T-cell (primary cell): ENCODE results near the gene COQ4. TPM values are rescaled to one million over a fixed set of nuclear protein-coding genes. Genes with fewer than 3 reads are reported as not detected.

Experiments
- ATAC-seq, 4 experiments: fragments of 200-7000 bp in 3 of 4; fragments of 150-1000 bp in 1 of 4; cut with Tn5 transposase; replicated peaks in 1 of 4; 1 replicate in 3 of 4; 2 replicates in 1 of 4; pipeline ENCODE4 v1.10.0; 2021; ENCODE audit warnings: moderate library complexity in 3 of 4, mild to moderate bottlenecking in 2 of 4, moderate number of reproducible peaks in 1 of 4
- CTCF ChIA-PET, 2 donors: fragments of 300-600 bp; sonication (Branson Sonifier 250); formaldehyde crosslinking; loops; one replicate each; lab custom pipeline; 2022; ENCODE audit warnings: antibody characterized with exemption in 2 of 2; lab: Charles Lee
- POLR2A ChIA-PET, 2 donors: fragments of 300-600 bp; sonication (Branson Sonifier 250); formaldehyde crosslinking; loops; one replicate each; lab custom pipeline; 2022; ENCODE audit warnings: antibody characterized with exemption in 2 of 2; lab: Charles Lee
- DNase-seq, 35 experiments: peaks; one replicate each; pipeline versions ENCODE4 v3.0.0 to v3.0.0-alpha.2; 2013 to 2023
- H3K27ac ChIP-seq: one replicate; pipeline ENCODE4 v1.5.1; 2013; ENCODE audit warnings: low read length
- H3K27me3 ChIP-seq, 2 experiments: replicated peaks in 1 of 2; 1 replicate in 1 of 2; 2 replicates in 1 of 2; pipeline versions ENCODE4 v1.6.1 to v1.7.0; 2013; ENCODE audit warnings: low read length in 1 of 2, mixed read lengths in 1 of 2; ENCODE audit not compliant: control insufficient read depth in 2 of 2, insufficient read depth in 2 of 2; ENCODE audit errors: extremely low read depth in 1 of 2
- H3K36me3 ChIP-seq, 2 donors: 1 replicate in 1 of 2; 2 replicates in 1 of 2; pipeline versions ENCODE4 v1.6.1 to v1.7.0; 2013; ENCODE audit warnings: low read length in 1 of 2; ENCODE audit not compliant: control insufficient read depth in 2 of 2, insufficient read depth in 1 of 2; ENCODE audit errors: extremely low read depth in 1 of 2
- H3K4me1 ChIP-seq, 2 experiments: 1 replicate in 1 of 2; 2 replicates in 1 of 2; pipeline versions ENCODE4 v1.6.1 to v1.7.0; 2013; ENCODE audit warnings: low read length in 2 of 2, mixed read lengths in 1 of 2; ENCODE audit not compliant: insufficient read depth in 2 of 2, control insufficient read depth in 1 of 2; ENCODE audit errors: extremely low read depth in 1 of 2
- H3K4me3 ChIP-seq, 2 donors: 1 replicate in 1 of 2; 2 replicates in 1 of 2; pipeline versions ENCODE4 v1.5.1 to v1.7.0; 2013; ENCODE audit warnings: mild to moderate bottlenecking in 2 of 2, low read length in 1 of 2, moderate library complexity in 1 of 2; ENCODE audit not compliant: control insufficient read depth in 1 of 2; ENCODE audit errors: extremely low read depth in 1 of 2
- H3K9me3 ChIP-seq: 2 replicates; pipeline ENCODE4 v1.7.0; 2013
- H3K27ac Mint-ChIP-seq, 2 donors: one replicate each; pipeline ENCODE4 v1.8.0; 2020 to 2021; ENCODE audit warnings: mild to moderate bottlenecking in 2 of 2, mixed read lengths in 2 of 2
- H3K27me3 Mint-ChIP-seq, 2 donors: one replicate each; pipeline ENCODE4 v1.8.0; 2021 to 2022; ENCODE audit warnings: mixed read lengths in 2 of 2
- H3K36me3 Mint-ChIP-seq: one replicate; pipeline ENCODE4 v1.8.0; 2021; ENCODE audit warnings: mixed read lengths
- H3K4me1 Mint-ChIP-seq, 3 donors: one replicate each; pipeline ENCODE4 v1.8.0; 2020 to 2022; ENCODE audit warnings: mixed read lengths in 3 of 3, mild to moderate bottlenecking in 1 of 3
- H3K4me3 Mint-ChIP-seq, 3 donors: one replicate each; pipeline ENCODE4 v1.8.0; 2020 to 2022; ENCODE audit warnings: mild to moderate bottlenecking in 3 of 3, mixed read lengths in 3 of 3, moderate library complexity in 3 of 3
- H3K9me3 Mint-ChIP-seq, 3 donors: one replicate each; pipeline ENCODE4 v1.8.0; 2020 to 2022; ENCODE audit warnings: mixed read lengths in 3 of 3
- WGBS: methylation state at CpG from one replicate; pipeline ENCODE4 v1.1.5; 2013; ENCODE audit warnings: missing lambda C conversion rate; ENCODE audit not compliant: insufficient coverage; 5-methylcytosine and 5-hydroxymethylcytosine counted together
- total RNA-seq, 35 experiments: library from RNA in 6 of 35; stranded (reverse) in 6 of 35; fragments of 120-200 nt in 1 of 35; gene quantifications; one replicate each; pipeline versions ENCODE4 v1.2.1 to v1.2.4 and lab custom pipeline; 2013 to 2026

Gene COQ4
- total RNA-seq, 5 donors from 2014 or later (not counting 1 experiment from before 2014, with no cell fraction given) = 32.2 to 60.0 (median 54.5) TPM

DNA sequence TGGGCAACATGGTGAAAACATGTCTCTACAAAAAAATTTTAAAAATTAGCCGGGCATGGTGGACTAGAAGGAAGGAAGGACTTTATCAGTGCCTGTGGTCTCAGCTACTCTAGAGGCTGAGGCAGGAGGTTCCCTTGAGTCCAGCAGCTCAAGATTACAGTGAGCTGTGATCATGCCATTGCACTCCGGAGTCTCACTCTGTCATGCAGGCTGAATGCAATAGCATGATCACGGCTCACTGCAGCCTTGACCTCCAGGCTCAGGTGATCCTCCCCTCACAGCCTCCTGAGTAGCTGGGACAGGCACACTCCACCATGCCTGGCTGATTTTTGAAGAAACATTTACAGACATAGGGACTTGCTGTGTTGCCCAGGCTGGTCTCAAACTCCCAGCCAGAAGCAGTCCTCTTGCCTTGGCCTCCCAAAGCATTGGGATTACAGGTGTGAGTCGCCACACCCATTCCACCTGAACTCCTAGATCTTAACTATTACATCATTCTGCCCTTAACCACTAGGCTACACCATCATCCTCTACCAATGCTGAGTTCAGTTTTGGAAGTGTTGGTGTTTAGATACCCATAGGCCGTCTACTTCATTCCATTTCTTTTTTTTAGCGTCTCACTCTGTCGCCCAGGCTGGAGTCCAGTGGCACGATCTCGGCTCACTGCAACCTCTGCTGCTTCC is 46.5 kb downstream of the COQ4 start:
- Histone ChIP-seq H3K9me3 (no peaks in the 10 kb centered on the region), H3K4me1 (peaks cover 6 to 34% of the 10 kb centered on the region in 2 experiments), H3K27ac (no peak overlapping the region), H3K27me3 (peaks cover 0 to 14% of the 10 kb centered on the region in 2 experiments), H3K4me3 (no peak overlapping the region), H3K36me3 (peaks cover 0 to 9% of the 10 kb centered on the region in 2 donors)
- Mint-ChIP-seq H3K4me3 (peak overlapping the region in 1 of 3 donors; percentile 14), H3K4me1 (peaks cover 34 to 43% (median 37%) of the 10 kb centered on the region in 3 donors), H3K9me3 (no peaks in the 10 kb centered on the region), H3K27ac (no peak overlapping the region), H3K27me3 (no peaks in the 10 kb centered on the region), H3K36me3 (peaks cover 5% of the 10 kb centered on the region)
- POLR2A ChIA-PET = interaction anchor here in 1 of 2 donors (0.5 kb wide), 1 partner anchor 30 kb away, joined by 9 read pairs; no protein-coding TSS in a partner anchor
- no peak for DNase-seq
- CTCF ChIA-PET = interaction anchor here in 1 of 2 donors (1.0 kb wide), 1 partner anchor 69 kb away, joined by 3 read pairs; no protein-coding TSS in a partner anchor
- no peak for ATAC-seq
- 92% methylated on average over 7 of the region's 9 CpGs for WGBS

DNA sequence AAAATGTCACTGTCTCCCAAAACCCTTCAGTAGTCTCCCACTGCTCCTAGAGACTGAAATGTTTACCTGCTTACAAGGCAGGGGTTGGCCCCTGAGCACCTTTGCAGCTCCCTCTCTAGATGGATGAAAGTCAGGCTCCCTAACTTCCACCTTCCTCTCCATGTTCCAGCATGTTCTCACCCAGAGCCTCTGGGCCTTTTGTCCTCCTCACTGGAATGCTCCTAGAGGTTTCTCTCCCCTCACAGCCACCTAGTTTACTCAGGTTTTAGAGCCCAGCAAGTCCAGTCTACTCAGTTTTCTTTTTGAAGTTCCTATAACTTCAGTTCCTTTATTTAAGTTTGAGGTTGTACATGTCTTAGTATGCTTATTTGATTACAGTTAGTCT is 47.7 kb downstream of the COQ4 start:
- POLR2A ChIA-PET = interaction anchor here in 1 of 2 donors (0.7 kb wide), 2 partner anchors 19 to 164 kb away, joined by 3 read pairs; no protein-coding TSS in a partner anchor
- peak overlapping the region; percentile 82 to 85 for H3K4me3 ChIP-seq
- H3K27me3 Mint-ChIP-seq = no peaks in the 10 kb centered on the region
- H3K27me3 ChIP-seq = peaks cover 0 to 9% of the 10 kb centered on the region in 2 experiments
- ATAC-seq (no peak), DNase-seq (no peak)
- H3K9me3 ChIP-seq = no peaks in the 10 kb centered on the region
- CTCF ChIA-PET = interaction anchor here in 1 of 2 donors (1.9 to 2.0 kb wide), 2 partner anchors 8 to 29 kb away, joined by 5 to 14 read pairs; no protein-coding TSS in a partner anchor
- peaks cover 0 to 16% of the 10 kb centered on the region in 2 donors for H3K36me3 ChIP-seq
- H3K4me1 Mint-ChIP-seq = peaks cover 34 to 43% (median 36%) of the 10 kb centered on the region in 3 donors
- peaks cover 8% of the 10 kb centered on the region for H3K36me3 Mint-ChIP-seq
- peak overlapping the region; percentile 82 for H3K27ac ChIP-seq
- H3K27ac Mint-ChIP-seq = peak overlapping the region; percentile 96 to 97
- peaks cover 6 to 29% of the 10 kb centered on the region in 2 experiments for H3K4me1 ChIP-seq
- H3K9me3 Mint-ChIP-seq = no peaks in the 10 kb centered on the region
- peak overlapping the region; percentile 87 to 95 (median 95) for H3K4me3 Mint-ChIP-seq

DNA sequence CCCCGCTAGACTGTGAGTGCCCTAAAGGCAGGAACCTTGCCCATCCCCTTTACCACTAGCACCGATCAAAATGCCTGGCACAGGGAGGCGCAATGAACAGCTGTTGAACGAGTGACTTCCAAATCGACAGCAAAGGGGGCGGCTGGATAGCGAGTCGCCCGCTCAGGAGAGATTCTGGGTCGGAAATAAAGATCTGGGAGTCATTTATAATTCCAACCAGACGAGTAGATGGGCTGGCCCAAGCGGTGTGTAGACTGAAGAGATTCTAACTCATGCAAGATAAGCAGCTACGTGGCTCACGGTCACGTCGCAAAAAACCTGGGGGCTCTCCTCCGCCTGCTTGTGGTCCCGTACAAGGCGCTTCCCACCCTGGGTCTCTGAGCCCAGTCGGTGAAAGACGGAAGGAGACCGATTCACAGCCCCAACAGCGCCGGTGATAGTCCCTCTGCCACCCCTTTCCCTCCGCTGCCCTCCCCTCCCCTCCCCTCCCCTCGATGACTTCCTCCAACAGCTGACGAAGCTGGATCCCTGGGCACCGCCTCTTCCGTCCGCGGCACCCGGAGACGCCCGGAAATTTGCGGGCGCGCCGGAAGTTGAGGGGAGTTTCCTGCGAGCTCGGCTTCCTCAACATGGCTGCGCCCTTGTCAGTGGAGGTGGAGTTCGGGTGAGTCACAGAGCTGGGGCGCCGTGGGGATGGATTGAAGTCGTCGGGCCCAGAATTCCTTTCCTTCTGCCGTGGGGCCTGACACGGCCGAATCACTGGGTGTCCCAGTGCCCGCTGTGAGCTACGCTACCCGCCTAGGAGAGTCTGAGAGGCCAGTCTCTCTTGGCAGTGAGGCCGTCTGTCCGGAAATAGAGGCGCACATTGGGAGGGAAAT is 48.4 kb downstream of the COQ4 start, which contains the start of gene URM1:
URM1 (plus strand) TSS at position 623 of the 878 bp plus-strand sequence; CDS start at position 630, 7 bp downstream.
- peaks cover 0 to 4% of the 10 kb centered on the region in 2 experiments for H3K27me3 ChIP-seq
- ATAC-seq = peak; percentile 95 to 98 (median 96)
- CTCF ChIA-PET = interaction anchor here in 1 of 2 donors (0.5 to 2.0 kb wide), 6 partner anchors 8 to 1728 kb away, joined by 3 to 14 read pairs (median 4); partner anchors contain the start of gene CERCAM

DNA sequence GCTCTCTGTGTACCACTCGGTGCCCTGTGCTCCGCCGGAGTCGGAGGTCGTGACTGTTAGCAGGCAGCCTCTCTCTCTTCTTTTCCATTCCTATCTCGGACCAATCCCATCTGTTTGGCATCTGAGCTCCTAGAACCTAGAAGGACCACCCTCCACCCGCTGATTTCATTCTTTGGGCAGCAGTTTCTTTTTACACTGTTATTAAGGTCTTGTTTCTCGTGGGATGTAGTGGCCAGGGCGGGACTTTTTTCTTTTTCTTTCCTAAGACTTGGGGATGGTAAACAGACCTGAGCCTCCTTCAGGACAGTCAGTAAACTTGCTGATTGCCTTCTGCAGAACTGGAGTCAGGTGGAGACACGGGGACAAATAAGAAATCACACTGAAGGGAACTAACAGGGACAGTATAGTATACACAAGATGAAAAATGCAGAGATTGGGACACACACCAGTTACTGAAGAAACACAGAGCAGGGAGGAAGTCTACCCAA is 49.0 kb downstream of the COQ4 start:
- CTCF ChIA-PET = interaction anchor here in 1 of 2 donors (0.5 to 2.0 kb wide), 6 partner anchors 9 to 1729 kb away, joined by 3 to 14 read pairs (median 4); partner anchors contain the start of gene CERCAM
- POLR2A ChIA-PET = interaction anchor here (0.6 to 0.7 kb wide), 3 partner anchors 134 to 1325 kb away, joined by 3 to 7 read pairs (median 5); no protein-coding TSS in a partner anchor

More for the DNA sequence above, 48.4 kb downstream of the COQ4 start, which contains the start of gene URM1:
- H3K4me3 Mint-ChIP-seq = peak within 1 kb of the TSS; percentile 87 to 95 (median 95)
- Histone ChIP-seq H3K36me3 (peaks cover 6 to 19% of the 10 kb centered on the region in 2 donors), H3K4me1 (peaks cover 6 to 29% of the 10 kb centered on the region in 2 experiments), H3K4me3 (peak within 1 kb of the TSS; percentile 82 to 89), H3K27ac (peak within 1 kb of the TSS; percentile 82), H3K9me3 (no peaks in the 10 kb centered on the region)
- WGBS = under 1% methylated on average over 40 of the region's 55 CpGs
- H3K36me3 Mint-ChIP-seq = peaks cover 8% of the 10 kb centered on the region
- POLR2A ChIA-PET = interaction anchor here (0.6 to 0.7 kb wide), 5 partner anchors 18 to 1324 kb away, joined by 3 to 7 read pairs (median 3); no protein-coding TSS in a partner anchor
- H3K9me3 Mint-ChIP-seq = no peaks in the 10 kb centered on the region
- peak within 1 kb of the TSS; percentile 96 to 97 for H3K27ac Mint-ChIP-seq
- DNase-seq = peak; percentile 92 to 98 (median 96)
- peaks cover 37 to 42% (median 38%) of the 10 kb centered on the region in 3 donors for H3K4me1 Mint-ChIP-seq
- H3K27me3 Mint-ChIP-seq = no peaks in the 10 kb centered on the region

DNA sequence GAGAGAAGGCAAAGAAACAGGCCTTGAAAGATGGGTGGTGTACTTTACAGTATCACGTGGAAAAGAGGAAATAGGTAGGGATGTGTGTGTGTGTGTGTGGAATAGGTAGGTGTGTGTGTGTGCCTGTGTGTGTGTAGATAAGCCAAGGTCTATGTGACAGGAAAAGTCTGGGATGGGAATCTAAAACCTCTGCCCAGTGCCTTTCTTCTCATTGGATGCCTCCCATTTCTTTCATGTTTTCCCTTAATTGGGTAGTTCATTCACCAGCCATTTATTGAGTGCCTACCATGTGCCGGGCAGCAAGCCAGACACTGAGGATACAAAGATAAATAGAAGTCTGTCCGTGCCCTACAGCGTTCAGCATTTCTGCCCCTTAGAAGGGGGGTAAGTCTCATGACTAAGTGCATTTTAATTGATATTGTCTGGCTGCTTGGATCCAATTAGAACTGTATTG is 49.6 kb downstream of the COQ4 start:
- Mint-ChIP-seq H3K9me3 (no peaks in the 10 kb centered on the region), H3K27ac (peak overlapping the region; percentile 96 to 97), H3K4me1 (peaks cover 38 to 42% (median 38%) of the 10 kb centered on the region in 3 donors), H3K4me3 (peak overlapping the region; percentile 87 to 95 (median 95)), H3K36me3 (peaks cover 8% of the 10 kb centered on the region), H3K27me3 (no peaks in the 10 kb centered on the region)
- H3K27me3 ChIP-seq = peaks cover 0 to 1% of the 10 kb centered on the region in 2 experiments
- H3K9me3 ChIP-seq = no peaks in the 10 kb centered on the region
- CTCF ChIA-PET = interaction anchor here in 1 of 2 donors (1.5 to 1.9 kb wide), 3 partner anchors 31 to 122 kb away, joined by 3 to 11 read pairs (median 5); partner anchors contain the start of gene CERCAM
- ATAC-seq (no peak), DNase-seq (no peak)
- peak overlapping the region; percentile 79 for H3K27ac ChIP-seq
- POLR2A ChIA-PET = no interaction called here
- 13% methylated on average over 1 of the region's 4 CpGs for WGBS
- peak overlapping the region in 1 of 2 donors; percentile 82 for H3K4me3 ChIP-seq
- H3K4me1 ChIP-seq = peaks cover 6 to 29% of the 10 kb centered on the region in 2 experiments
- peaks cover 7 to 20% of the 10 kb centered on the region in 2 donors for H3K36me3 ChIP-seq

More for the DNA sequence above, 49.0 kb downstream of the COQ4 start:
- H3K36me3 Mint-ChIP-seq = peaks cover 8% of the 10 kb centered on the region
- Histone ChIP-seq H3K9me3 (no peaks in the 10 kb centered on the region), H3K4me3 (peak overlapping the region; percentile 82 to 89), H3K4me1 (peaks cover 6 to 29% of the 10 kb centered on the region in 2 experiments), H3K36me3 (peaks cover 7 to 20% of the 10 kb centered on the region in 2 donors), H3K27ac (peak overlapping the region; percentile 79), H3K27me3 (peaks cover 0 to 4% of the 10 kb centered on the region in 2 experiments)
- H3K27ac Mint-ChIP-seq = peak overlapping the region; percentile 96 to 97
- H3K9me3 Mint-ChIP-seq = no peaks in the 10 kb centered on the region
- ATAC-seq = no peak
- H3K4me3 Mint-ChIP-seq = peak overlapping the region; percentile 87 to 95 (median 95)
- DNase-seq = no peak
- H3K4me1 Mint-ChIP-seq = peaks cover 37 to 42% (median 38%) of the 10 kb centered on the region in 3 donors
- H3K27me3 Mint-ChIP-seq = no peaks in the 10 kb centered on the region
- WGBS = 0% methylated on average over 5 of the region's 10 CpGs
